Panc1 (cell line): ENCODE measurements around the gene HPCAL1. TPM values are rescaled to one million over a fixed set of nuclear protein-coding genes. Genes with fewer than 3 reads are reported as not detected.
A peak's percentile ranks its signal among the peaks of the same experiment; 100 is the strongest.

ENCODE experiments used
- ATAC-seq: fragments of 200-7000 bp; cut with Tn5 transposase; 2 replicates; pipeline ENCODE4 v1.9.1; 2020; ENCODE audit warnings: mild to moderate bottlenecking, moderate library complexity
- BruUV-seq: library from RNA; stranded (reverse); fragments of 400-500 nt; replicated peaks from 2 replicates; lab custom pipeline; 2021; lab: Mats Ljungman, UMichigan
- CTCF ChIA-PET: fragments of 300-600 bp; sonication (Branson Sonifier 250); formaldehyde crosslinking; loops from one replicate; lab custom pipeline; 2022; ENCODE audit warnings: antibody characterized with exemption; lab: Charles Lee
- POLR2A ChIA-PET: fragments of 300-600 bp; sonication (Branson Sonifier 250); formaldehyde crosslinking; loops from one replicate; lab custom pipeline; 2022; ENCODE audit warnings: antibody characterized with exemption; lab: Charles Lee
- DNase-seq: peaks from one replicate; pipeline ENCODE4 v3.0.0-alpha.2; 2010; ENCODE audit warnings: low read depth, low spot score
- H3K27ac ChIP-seq: 2 replicates; pipeline ENCODE4 v1.5.1; 2011; ENCODE audit warnings: mild to moderate bottlenecking, low read length, inconsistent platforms
- H3K27me3 ChIP-seq: fragments of 200-500 bp; sonication (Bioruptor generic); 2 replicates; pipeline ENCODE4 v1.6.0; 2014; ENCODE audit warnings: low read length, inconsistent platforms; ENCODE audit not compliant: control insufficient read depth, insufficient read depth
- H3K36me3 ChIP-seq: fragments of 200-500 bp; sonication (Bioruptor generic); 2 replicates; pipeline ENCODE4 v1.5.1; 2014; ENCODE audit warnings: inconsistent platforms, mild to moderate bottlenecking, low read length, moderate library complexity; ENCODE audit not compliant: control insufficient read depth, insufficient read depth
- H3K4me1 ChIP-seq: 2 replicates; pipeline ENCODE4 v1.5.1; 2011; ENCODE audit warnings: inconsistent platforms, mild to moderate bottlenecking, low read length, moderate library complexity; ENCODE audit not compliant: control insufficient read depth, insufficient read depth
- H3K4me3 ChIP-seq, 2 experiments: 2 replicates each; pipeline ENCODE4 v1.5.1; 2011 to 2012; ENCODE audit warnings: low read depth in 2 of 2, low read length in 2 of 2, mild to moderate bottlenecking in 2 of 2, inconsistent platforms in 1 of 2, moderate library complexity in 1 of 2
- H3K9me3 ChIP-seq: fragments of 200-500 bp; sonication (Bioruptor generic); 2 replicates; pipeline ENCODE4 v1.5.1; 2014; ENCODE audit warnings: low read depth, mild to moderate bottlenecking, inconsistent platforms, low read length, moderate library complexity; ENCODE audit not compliant: control insufficient read depth, insufficient read depth
- POLR2AphosphoS5 ChIP-seq: IDR thresholded peaks from 2 replicates; pipeline ENCODE4 v1.6.1; 2012; ENCODE audit warnings: mild to moderate bottlenecking, low read depth, low read length, moderate library complexity
- SIN3A ChIP-seq: IDR thresholded peaks from 2 replicates; pipeline ENCODE4 v1.6.1; 2012; ENCODE audit warnings: low read depth, mild to moderate bottlenecking, low read length, moderate library complexity, borderline replicate concordance; ENCODE audit not compliant: insufficient read depth
- TCF7L2 ChIP-seq: IDR thresholded peaks from 2 replicates; pipeline ENCODE4 v1.6.1; 2011; ENCODE audit warnings: mild to moderate bottlenecking, low read depth, low read length, inconsistent platforms
- in situ Hi-C: cut with HindIII; loops from 2 replicates; pipeline ENCODE4 v1.10.0; 2016; ENCODE audit warnings: low sequenced_read_pairs, low pct_unique_long_range_greater_than_20kb
- intact Hi-C: fragments of 100-400 bp; cut with micrococcal nuclease; formaldehyde crosslinking; loops from one replicate; pipeline ENCODE4 v1.10.0; 2022; ENCODE audit not compliant: unreplicated experiment
- total RNA-seq: library from RNA; stranded (reverse); gene quantifications from one replicate; pipeline ENCODE4 v1.2.1, GENCODE V29; 2021; ENCODE audit not compliant: unreplicated experiment
- TF ChIP-seq, protein P1 (sequence below), 2 experiments: IDR thresholded peaks; 2 replicates each; pipeline ENCODE4 v1.6.1; 2011 to 2012; ENCODE audit warnings: low read depth in 2 of 2, control low read depth in 1 of 2, low read length in 1 of 2, mild to moderate bottlenecking in 1 of 2, moderate library complexity in 1 of 2; ENCODE audit not compliant: insufficient read depth in 1 of 2
- TF ChIP-seq, protein P2 (sequence below): fragments of 450-650 bp; IDR thresholded peaks from 2 replicates; pipeline ENCODE4 v1.5.1; 2017; ENCODE audit warnings: mild to moderate bottlenecking

The HPCAL1 gene
- total RNA-seq, 1 experiment from 2014 or later: 234 TPM

DNA sequence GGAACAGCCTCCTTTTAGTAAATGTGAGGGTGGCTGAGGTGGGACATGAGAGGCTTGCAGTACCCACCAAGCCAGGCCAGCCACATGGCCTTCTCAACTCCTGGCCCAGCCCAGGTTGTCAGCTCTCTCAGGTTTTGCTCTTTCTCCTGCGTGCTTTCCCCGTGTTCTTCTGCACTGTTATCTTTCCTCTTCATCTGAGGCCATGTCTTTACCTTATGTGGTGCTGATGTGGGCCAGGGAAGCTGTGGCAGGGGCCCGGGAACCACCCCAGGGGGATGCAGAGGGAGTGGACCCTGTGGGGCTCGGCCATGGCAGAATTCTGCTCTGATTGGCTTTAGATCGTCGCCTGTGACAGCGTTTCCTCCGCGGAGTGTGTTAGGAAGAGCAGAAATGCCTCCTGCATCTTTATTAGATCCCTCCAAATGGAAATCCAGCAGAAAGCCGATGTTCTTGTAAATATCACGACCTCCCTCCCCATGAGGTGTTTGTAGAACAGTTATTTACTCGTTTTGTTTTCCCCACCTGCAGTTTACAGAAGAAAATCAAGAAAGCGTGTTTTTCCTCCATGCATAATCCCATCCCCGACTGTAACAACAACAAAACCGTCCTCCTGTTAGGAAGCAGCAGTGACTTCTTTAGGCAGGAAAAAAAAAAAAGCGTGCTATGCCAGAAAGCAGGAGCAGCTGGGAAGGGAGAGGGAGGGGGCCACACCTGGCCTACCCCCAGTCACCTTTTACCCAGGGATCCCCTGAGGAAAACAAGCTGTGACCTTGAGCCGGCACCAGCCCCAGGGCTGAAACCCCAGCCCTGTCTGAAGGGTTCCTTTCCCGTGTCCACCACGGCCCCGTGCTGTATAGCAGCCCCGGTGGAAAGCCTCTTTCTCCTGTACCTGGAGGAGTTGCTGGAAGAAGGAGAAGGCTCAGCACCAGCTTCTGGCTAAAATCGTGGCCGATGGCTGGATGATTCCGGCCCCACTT lies 54.8 kb downstream of the HPCAL1 start:
- H3K36me3 ChIP-seq: no peaks in the 10 kb centered on the region
- BruUV-seq: no TSS peak
- no peak overlapping the region for H3K4me3 ChIP-seq
- DNase-seq (no peak), ATAC-seq (no peak)
- no peaks in the 10 kb centered on the region for H3K9me3 ChIP-seq
- 0 out of 2 replicates have a peak overlapping the region, but pooled peaks have one; percentile 31 for H3K27ac ChIP-seq
- CTCF ChIA-PET: no interaction called here
- POLR2A ChIA-PET: no interaction called here
- H3K4me1 ChIP-seq: peaks cover 61% of the 10 kb centered on the region
- no peaks in the 10 kb centered on the region for H3K27me3 ChIP-seq
- TF ChIP-seq, protein P1, sequence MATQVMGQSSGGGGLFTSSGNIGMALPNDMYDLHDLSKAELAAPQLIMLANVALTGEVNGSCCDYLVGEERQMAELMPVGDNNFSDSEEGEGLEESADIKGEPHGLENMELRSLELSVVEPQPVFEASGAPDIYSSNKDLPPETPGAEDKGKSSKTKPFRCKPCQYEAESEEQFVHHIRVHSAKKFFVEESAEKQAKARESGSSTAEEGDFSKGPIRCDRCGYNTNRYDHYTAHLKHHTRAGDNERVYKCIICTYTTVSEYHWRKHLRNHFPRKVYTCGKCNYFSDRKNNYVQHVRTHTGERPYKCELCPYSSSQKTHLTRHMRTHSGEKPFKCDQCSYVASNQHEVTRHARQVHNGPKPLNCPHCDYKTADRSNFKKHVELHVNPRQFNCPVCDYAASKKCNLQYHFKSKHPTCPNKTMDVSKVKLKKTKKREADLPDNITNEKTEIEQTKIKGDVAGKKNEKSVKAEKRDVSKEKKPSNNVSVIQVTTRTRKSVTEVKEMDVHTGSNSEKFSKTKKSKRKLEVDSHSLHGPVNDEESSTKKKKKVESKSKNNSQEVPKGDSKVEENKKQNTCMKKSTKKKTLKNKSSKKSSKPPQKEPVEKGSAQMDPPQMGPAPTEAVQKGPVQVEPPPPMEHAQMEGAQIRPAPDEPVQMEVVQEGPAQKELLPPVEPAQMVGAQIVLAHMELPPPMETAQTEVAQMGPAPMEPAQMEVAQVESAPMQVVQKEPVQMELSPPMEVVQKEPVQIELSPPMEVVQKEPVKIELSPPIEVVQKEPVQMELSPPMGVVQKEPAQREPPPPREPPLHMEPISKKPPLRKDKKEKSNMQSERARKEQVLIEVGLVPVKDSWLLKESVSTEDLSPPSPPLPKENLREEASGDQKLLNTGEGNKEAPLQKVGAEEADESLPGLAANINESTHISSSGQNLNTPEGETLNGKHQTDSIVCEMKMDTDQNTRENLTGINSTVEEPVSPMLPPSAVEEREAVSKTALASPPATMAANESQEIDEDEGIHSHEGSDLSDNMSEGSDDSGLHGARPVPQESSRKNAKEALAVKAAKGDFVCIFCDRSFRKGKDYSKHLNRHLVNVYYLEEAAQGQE (IDR thresholded peaks at IDR 0.05; ENCODE audit: insufficient read depth in 1 of 2, low read depth in 2 of 2, low read length in 1 of 2): no peak
- TF ChIP-seq, protein P2, sequence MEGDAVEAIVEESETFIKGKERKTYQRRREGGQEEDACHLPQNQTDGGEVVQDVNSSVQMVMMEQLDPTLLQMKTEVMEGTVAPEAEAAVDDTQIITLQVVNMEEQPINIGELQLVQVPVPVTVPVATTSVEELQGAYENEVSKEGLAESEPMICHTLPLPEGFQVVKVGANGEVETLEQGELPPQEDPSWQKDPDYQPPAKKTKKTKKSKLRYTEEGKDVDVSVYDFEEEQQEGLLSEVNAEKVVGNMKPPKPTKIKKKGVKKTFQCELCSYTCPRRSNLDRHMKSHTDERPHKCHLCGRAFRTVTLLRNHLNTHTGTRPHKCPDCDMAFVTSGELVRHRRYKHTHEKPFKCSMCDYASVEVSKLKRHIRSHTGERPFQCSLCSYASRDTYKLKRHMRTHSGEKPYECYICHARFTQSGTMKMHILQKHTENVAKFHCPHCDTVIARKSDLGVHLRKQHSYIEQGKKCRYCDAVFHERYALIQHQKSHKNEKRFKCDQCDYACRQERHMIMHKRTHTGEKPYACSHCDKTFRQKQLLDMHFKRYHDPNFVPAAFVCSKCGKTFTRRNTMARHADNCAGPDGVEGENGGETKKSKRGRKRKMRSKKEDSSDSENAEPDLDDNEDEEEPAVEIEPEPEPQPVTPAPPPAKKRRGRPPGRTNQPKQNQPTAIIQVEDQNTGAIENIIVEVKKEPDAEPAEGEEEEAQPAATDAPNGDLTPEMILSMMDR: no peak
- TF ChIP-seq SIN3A (no peak), TCF7L2 (no peak), POLR2AphosphoS5 (no peak)
- in situ Hi-C loops (no loop called here), intact Hi-C loops (no loop called here)

DNA sequence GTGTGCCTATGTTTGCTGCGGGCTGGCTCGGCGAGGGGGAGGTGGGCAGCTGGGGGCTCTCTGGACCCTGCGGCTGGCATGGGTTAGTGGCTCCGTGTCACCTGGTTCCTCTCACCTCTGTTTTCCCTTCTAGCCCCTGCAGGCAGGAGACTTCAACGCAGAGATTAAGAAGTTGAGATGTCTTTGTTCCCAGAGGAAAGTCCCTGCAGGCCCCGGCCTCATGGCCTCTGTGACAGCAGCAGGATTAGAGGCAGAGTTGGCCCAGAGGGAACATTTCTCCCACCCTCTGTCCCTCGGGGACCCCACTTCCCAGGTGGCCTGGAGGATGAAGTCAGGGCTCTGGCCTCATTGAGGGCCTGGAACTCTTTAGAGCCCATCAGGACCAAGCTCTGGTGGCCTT lies 56.5 kb downstream of the HPCAL1 start:
- H3K36me3 ChIP-seq: no peaks in the 10 kb centered on the region
- peaks cover 71% of the 10 kb centered on the region for H3K4me1 ChIP-seq
- H3K9me3 ChIP-seq: no peaks in the 10 kb centered on the region
- DNase-seq (no peak), ATAC-seq (no peak)
- H3K27me3 ChIP-seq: no peaks in the 10 kb centered on the region
- no peak overlapping the region for H3K27ac ChIP-seq
- intact Hi-C loops (no loop called here), in situ Hi-C loops (no loop called here)
- TF ChIP-seq TCF7L2: no peak
- TF ChIP-seq, protein P2: no peak
- no peak for TF ChIP-seq SIN3A
- TF ChIP-seq POLR2AphosphoS5: no peak
- no peak overlapping the region for H3K4me3 ChIP-seq
- ChIA-PET CTCF (no interaction called here), POLR2A (interaction anchor here (0.5 kb wide), 1 partner anchor 23 kb away, joined by 6 read pairs; no protein-coding TSS in a partner anchor)
- BruUV-seq: no TSS peak
